Activated T-cell treated with anti-CD3 and anti-CD28 coated beads for 48 hours (primary cell): ENCODE data around the gene WARS2.
A peak's percentile ranks its signal among the peaks of the same experiment; 100 is the strongest.
"Not testable (repeated sequence)": the region's sequence is repeated elsewhere in the genome, so short reads cannot be mapped to it uniquely, and the experiment has no call there.

Source experiments
- DNase-seq: peaks from one replicate; pipeline ENCODE4 v3.0.0-alpha.2; 2020; ENCODE audit warnings: low read depth

WARS2 gene

GRCh38 chr1:119140177-119141019, at the start of gene WARS2:
WARS2 (minus strand) TSS chr1:119140653; CDS start chr1:119140644, 9 bp downstream.
- peak; percentile 83 for DNase-seq

GRCh38 chr1:119188926-119189325, 48.5 kb upstream of the WARS2 start:
- no peak for DNase-seq

GRCh38 chr1:119187416-119187815, 47.0 kb upstream of the WARS2 start:
- DNase-seq = no peak

GRCh38 chr1:119186471-119186870, 46.0 kb upstream of the WARS2 start:
- DNase-seq = no peak

GRCh38 chr1:119184972-119185371, 44.5 kb upstream of the WARS2 start:
- DNase-seq = no peak

GRCh38 chr1:119181218-119181617, 40.8 kb upstream of the WARS2 start:
- no peak for DNase-seq

GRCh38 chr1:119179051-119179450, 38.6 kb upstream of the WARS2 start:
- DNase-seq = no peak

GRCh38 chr1:119172927-119173326, 32.5 kb upstream of the WARS2 start:
- not testable (repeated sequence) for DNase-seq

- not testable (repeated sequence) for DNase-seq
These were observed 31.0 kb upstream of the WARS2 start for GRCh38 chr1:119171381-119172010.

GRCh38 chr1:119163396-119163795, 22.9 kb upstream of the WARS2 start:
- no peak for DNase-seq

GRCh38 chr1:119160866-119161265, 20.4 kb upstream of the WARS2 start:
- DNase-seq = no peak

GRCh38 chr1:119160409-119160808, 20.0 kb upstream of the WARS2 start:
- no peak for DNase-seq

- DNase-seq = no peak
These were observed 19.5 kb upstream of the WARS2 start for GRCh38 chr1:119159966-119160365.

- no peak for DNase-seq
These were observed 18.7 kb upstream of the WARS2 start for GRCh38 chr1:119159111-119159510.

- DNase-seq = not testable (repeated sequence)
These were observed 16.3 kb upstream of the WARS2 start for GRCh38 chr1:119156761-119157160.

- DNase-seq = not testable (repeated sequence)
These were observed 14.6 kb upstream of the WARS2 start for GRCh38 chr1:119155069-119155468.

GRCh38 chr1:119150150-119150549, 9.7 kb upstream of the WARS2 start:
- no peak for DNase-seq

GRCh38 chr1:119147661-119148090, 7.2 kb upstream of the WARS2 start:
- no peak for DNase-seq

- DNase-seq = no peak
These were observed 6.0 kb upstream of the WARS2 start for GRCh38 chr1:119146466-119146865.

GRCh38 chr1:119144813-119145212, 4.4 kb upstream of the WARS2 start:
- DNase-seq = no peak

- DNase-seq = no peak
These were observed 3.3 kb upstream of the WARS2 start for GRCh38 chr1:119143706-119144105.

- no peak for DNase-seq
These were observed 1.2 kb upstream of the WARS2 start for GRCh38 chr1:119141660-119142059.

GRCh38 chr1:119141020-119141424, 569 bp upstream of the WARS2 start:
- peak; percentile 44 for DNase-seq

- DNase-seq = no peak
These were observed 636 bp downstream of the WARS2 start for GRCh38 chr1:119139857-119140176.
